PC-9 (cell line): ENCODE data around the gene NOS1AP.

Source experiments
- EZH2 ChIP-seq: fragments of 200-600 bp; sonication (generic); IDR thresholded peaks from 2 replicates; pipeline ENCODE4 v1.8.0; 2017; ENCODE audit warnings: antibody characterized with exemption, low read depth
- TF ChIP-seq, protein P1 (sequence below): fragments of 200-600 bp; sonication (generic); conservative IDR thresholded peaks from 2 replicates; pipeline ENCODE4 v1.6.1; 2017; ENCODE audit warnings: mixed run types, antibody characterized with exemption, mild to moderate bottlenecking, moderate library complexity

DNA sequence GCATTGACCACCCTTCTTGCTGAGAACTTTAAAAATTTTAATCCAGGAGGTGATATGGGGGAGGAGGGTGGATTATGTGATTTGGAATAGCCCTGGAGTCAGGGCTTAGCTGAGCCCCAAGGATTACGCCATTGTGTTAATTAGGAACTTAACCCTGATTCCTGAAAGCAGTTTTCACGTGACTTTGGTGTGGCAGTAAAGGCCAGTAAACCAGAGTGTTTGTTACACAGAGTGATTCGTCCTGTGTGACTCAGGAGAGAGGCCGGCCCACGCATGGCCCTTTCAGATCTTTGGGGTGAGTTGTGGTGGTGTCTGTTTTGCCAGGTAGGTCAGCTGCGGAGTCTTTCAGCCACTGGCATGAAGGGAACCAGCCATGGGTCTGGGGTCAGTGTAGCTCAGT, 107.6 kb downstream of the NOS1AP start:
- TF ChIP-seq, protein P1, sequence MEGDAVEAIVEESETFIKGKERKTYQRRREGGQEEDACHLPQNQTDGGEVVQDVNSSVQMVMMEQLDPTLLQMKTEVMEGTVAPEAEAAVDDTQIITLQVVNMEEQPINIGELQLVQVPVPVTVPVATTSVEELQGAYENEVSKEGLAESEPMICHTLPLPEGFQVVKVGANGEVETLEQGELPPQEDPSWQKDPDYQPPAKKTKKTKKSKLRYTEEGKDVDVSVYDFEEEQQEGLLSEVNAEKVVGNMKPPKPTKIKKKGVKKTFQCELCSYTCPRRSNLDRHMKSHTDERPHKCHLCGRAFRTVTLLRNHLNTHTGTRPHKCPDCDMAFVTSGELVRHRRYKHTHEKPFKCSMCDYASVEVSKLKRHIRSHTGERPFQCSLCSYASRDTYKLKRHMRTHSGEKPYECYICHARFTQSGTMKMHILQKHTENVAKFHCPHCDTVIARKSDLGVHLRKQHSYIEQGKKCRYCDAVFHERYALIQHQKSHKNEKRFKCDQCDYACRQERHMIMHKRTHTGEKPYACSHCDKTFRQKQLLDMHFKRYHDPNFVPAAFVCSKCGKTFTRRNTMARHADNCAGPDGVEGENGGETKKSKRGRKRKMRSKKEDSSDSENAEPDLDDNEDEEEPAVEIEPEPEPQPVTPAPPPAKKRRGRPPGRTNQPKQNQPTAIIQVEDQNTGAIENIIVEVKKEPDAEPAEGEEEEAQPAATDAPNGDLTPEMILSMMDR, result no peak
- TF ChIP-seq EZH2, result no peak
